Fibroblast of lung (primary cell): ENCODE measurements around the gene ERF. TPM values are rescaled to one million over a fixed set of nuclear protein-coding genes. Genes with fewer than 3 reads are reported as not detected.

Experiments used
- DNase-seq, 2 donors: peaks; one replicate each; pipeline versions ENCODE4 v3.0.0 to v3.0.0-alpha.2; 2010; ENCODE audit warnings: low read depth in 2 of 2
- H2AFZ ChIP-seq: 2 replicates; pipeline ENCODE4 v1.5.1; 2012; ENCODE audit warnings: low read length, control low read depth, inconsistent platforms
- H3K27ac ChIP-seq: 2 replicates; pipeline ENCODE4 v1.5.1; 2011; ENCODE audit warnings: low read length, control low read depth; ENCODE audit not compliant: insufficient read depth
- H3K27me3 ChIP-seq: 2 replicates; pipeline ENCODE4 v1.5.1; 2011; ENCODE audit warnings: mild to moderate bottlenecking, low read length; ENCODE audit not compliant: control insufficient read depth, insufficient read depth
- H3K36me3 ChIP-seq: 2 replicates; pipeline ENCODE4 v1.5.1; 2011; ENCODE audit warnings: low read length; ENCODE audit not compliant: control insufficient read depth, insufficient read depth
- H3K4me1 ChIP-seq: 2 replicates; pipeline ENCODE4 v1.5.1; 2011; ENCODE audit warnings: low read length; ENCODE audit not compliant: control insufficient read depth, insufficient read depth; ENCODE audit errors: extremely low read depth
- H3K4me2 ChIP-seq: 2 replicates; pipeline ENCODE4 v1.5.1; 2011; ENCODE audit warnings: low read length, control low read depth; ENCODE audit not compliant: insufficient read depth; ENCODE audit errors: extremely low read depth
- H3K4me3 ChIP-seq, 4 experiments: fragments of 200-600 bp in 1 of 4; sonication (generic) in 1 of 4; replicated peaks in 1 of 4; 2 replicates each; pipeline ENCODE4 v1.5.1; 2011 to 2016; ENCODE audit warnings: low read length in 4 of 4, low read depth in 3 of 4, mild to moderate bottlenecking in 3 of 4, control low read depth in 2 of 4, inconsistent platforms in 1 of 4, mixed read lengths in 1 of 4; ENCODE audit not compliant: insufficient read depth in 1 of 4; ENCODE audit errors: control extremely low read depth in 1 of 4
- H3K79me2 ChIP-seq: 2 replicates; pipeline ENCODE4 v1.5.1; 2012; ENCODE audit warnings: mild to moderate bottlenecking, low read length, inconsistent platforms; ENCODE audit not compliant: control insufficient read depth, insufficient read depth
- H3K9ac ChIP-seq: 2 replicates; pipeline ENCODE4 v1.5.1; 2011; ENCODE audit warnings: mild to moderate bottlenecking, low read length, control low read depth; ENCODE audit not compliant: insufficient read depth
- H3K9me3 ChIP-seq: 2 replicates; pipeline ENCODE4 v1.5.1; 2012; ENCODE audit warnings: low read depth, low read length; ENCODE audit not compliant: control insufficient read depth, insufficient read depth
- H4K20me1 ChIP-seq: 2 replicates; pipeline ENCODE4 v1.5.1; 2011; ENCODE audit warnings: low read length; ENCODE audit not compliant: control insufficient read depth, insufficient read depth; ENCODE audit errors: extremely low read depth
- CTCF ChIP-seq, 2 donors: IDR thresholded peaks in 1 of 2; conservative IDR thresholded peaks in 1 of 2; 1 replicate in 1 of 2; 2 replicates in 1 of 2; pipeline ENCODE4 v1.5.1; 2011 to 2012; ENCODE audit warnings: low read length in 2 of 2, control low read depth in 1 of 2, inconsistent platforms in 1 of 2, low read depth in 1 of 2, mild to moderate bottlenecking in 1 of 2
- EZH2 ChIP-seq: IDR thresholded peaks from 2 replicates; pipeline ENCODE4 v1.5.1; 2012; ENCODE audit warnings: low read length, control low read depth, mild to moderate bottlenecking; ENCODE audit errors: missing control alignments
- polyA plus RNA-seq, 2 donors: library from polyadenylated mRNA; depleted of rRNA in 1 of 2; stranded (reverse) in 1 of 2; unstranded in 1 of 2; fragments of >200 nt; gene quantifications; 2 replicates each; pipeline ENCODE4 v1.2.1, GENCODE V29; 2011 to 2012; ENCODE audit warnings: missing spikeins in 1 of 2
- total RNA-seq: library from RNA; depleted of rRNA; stranded (reverse); fragments of >200 nt; gene quantifications from 2 replicates; pipeline ENCODE4 v1.2.1, GENCODE V29; 2014

The ERF gene
- total and polyA plus RNA-seq, 2 donors (not counting 1 experiment from before 2014, with no cell fraction given), result 13.2 to 36.3 TPM

- no peaks in the 10 kb centered on the region for H3K27me3 ChIP-seq
- H2AFZ ChIP-seq, result no peak overlapping the region
- H3K36me3 ChIP-seq, result peaks cover 9% of the 10 kb centered on the region
- H3K27ac ChIP-seq, result no peak overlapping the region
- peak overlapping the region; percentile 38 for H3K4me2 ChIP-seq
- peaks cover 43% of the 10 kb centered on the region for H3K79me2 ChIP-seq
- peaks cover 35% of the 10 kb centered on the region for H3K4me1 ChIP-seq
- H3K4me3 ChIP-seq, result peak overlapping the region in 1 of 4 experiments; percentile 27
- no peak for DNase-seq
- no peaks in the 10 kb centered on the region for H4K20me1 ChIP-seq
- no peaks in the 10 kb centered on the region for H3K9me3 ChIP-seq
- no peak overlapping the region for H3K9ac ChIP-seq
- TF ChIP-seq CTCF (conservative IDR thresholded peaks at IDR 0.05 in 1 of 2, IDR thresholded peaks at IDR 0.05 in 1 of 2; ENCODE audit: low read depth in 1 of 2, low read length in 2 of 2) (no peak), EZH2 (no peak)
Observed at GRCh38 chr19:42278452-42279154, 23.7 kb upstream of the ERF start.

DNA sequence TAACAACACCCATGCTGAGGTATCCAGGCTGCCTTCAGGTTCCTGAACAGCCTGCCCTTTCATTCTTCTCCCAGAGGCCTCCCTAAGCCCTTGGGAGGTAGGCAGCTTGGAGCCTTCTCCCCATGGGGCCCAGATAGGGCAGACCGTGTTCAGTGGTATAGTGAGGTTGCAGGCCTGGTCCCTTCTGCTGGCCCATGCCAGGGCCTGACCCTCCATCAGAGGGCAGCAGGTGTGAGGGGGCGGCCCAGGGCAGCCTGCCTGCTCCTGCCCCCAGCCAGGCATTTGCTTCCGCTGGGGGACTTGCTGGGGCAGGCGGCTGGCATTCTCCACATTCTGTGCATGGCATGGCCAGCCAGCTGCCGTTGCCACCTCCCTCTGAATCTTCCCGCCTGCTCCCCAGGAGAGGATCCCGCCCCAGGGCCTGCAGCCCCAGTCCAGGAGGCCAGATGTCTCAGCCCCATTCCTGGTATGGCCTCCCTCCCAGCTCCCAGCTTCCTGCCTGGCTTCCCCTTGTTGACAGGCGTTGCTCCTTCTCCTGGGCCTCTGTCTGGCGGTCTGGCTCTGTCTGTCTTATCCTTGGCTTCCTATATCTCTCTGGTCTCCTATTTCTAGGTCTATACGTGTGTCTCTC, 23.0 kb upstream of the ERF start:
- Histone ChIP-seq H3K27ac (no peak overlapping the region), H3K36me3 (peaks cover 15% of the 10 kb centered on the region), H3K4me3 (peak overlapping the region in 1 of 4 experiments; percentile 27), H3K4me2 (peak overlapping the region; percentile 38), H3K9ac (no peak overlapping the region), H3K9me3 (no peaks in the 10 kb centered on the region), H4K20me1 (no peaks in the 10 kb centered on the region), H3K4me1 (peaks cover 28% of the 10 kb centered on the region), H2AFZ (no peak overlapping the region), H3K79me2 (peaks cover 44% of the 10 kb centered on the region), H3K27me3 (no peaks in the 10 kb centered on the region)
- no peak for TF ChIP-seq CTCF (conservative IDR thresholded peaks at IDR 0.05 in 1 of 2, IDR thresholded peaks at IDR 0.05 in 1 of 2; ENCODE audit: low read depth in 1 of 2, low read length in 2 of 2)
- TF ChIP-seq EZH2, result no peak
- peak in 1 of 2 donors; percentile 30 for DNase-seq

DNA sequence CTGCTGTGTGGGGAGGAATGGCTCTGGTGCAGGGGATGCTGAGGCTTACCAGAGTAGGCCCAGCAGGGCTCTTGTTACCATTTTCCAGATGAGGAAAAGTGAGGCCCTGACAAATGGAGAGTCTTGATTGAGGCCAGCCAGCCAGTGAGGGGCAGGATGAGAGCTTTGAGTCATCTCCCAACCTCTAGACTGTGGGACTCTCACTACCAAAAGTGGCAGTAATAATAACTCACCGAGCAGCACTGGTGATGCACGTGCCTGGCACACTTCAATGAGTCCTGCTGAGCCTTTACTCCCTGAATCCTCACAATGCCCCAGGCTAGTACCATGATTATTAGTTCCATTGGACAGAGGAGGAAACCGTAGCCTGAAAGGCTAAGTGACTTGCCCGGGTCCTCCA, 21.9 kb upstream of the ERF start:
- Histone ChIP-seq H3K4me3 (no peak overlapping the region), H3K4me1 (peaks cover 18% of the 10 kb centered on the region), H3K27me3 (no peaks in the 10 kb centered on the region), H3K79me2 (peaks cover 44% of the 10 kb centered on the region), H3K9me3 (no peaks in the 10 kb centered on the region), H3K36me3 (peaks cover 24% of the 10 kb centered on the region), H4K20me1 (no peaks in the 10 kb centered on the region), H2AFZ (no peak overlapping the region), H3K27ac (no peak overlapping the region), H3K9ac (no peak overlapping the region), H3K4me2 (no peak overlapping the region)
- DNase-seq, result no peak
- TF ChIP-seq CTCF (conservative IDR thresholded peaks at IDR 0.05 in 1 of 2, IDR thresholded peaks at IDR 0.05 in 1 of 2; ENCODE audit: low read depth in 1 of 2, low read length in 2 of 2) (no peak), EZH2 (no peak)
